ENCODE data around the gene RBM12.

RBM12 gene

GRCh38 chr20:35640724-35641123 lies 24.0 kb downstream of the RBM12 start:
- Histone ChIP-seq H3K36me3 (ENCODE audit: insufficient read depth) (no peaks in the 10 kb centered on the region), H3K4me3 (IDR thresholded peaks at IDR 0.05; ENCODE audit: insufficient read depth, low read depth, low read length) (no peak overlapping the region), H2AFZ (ENCODE audit: low read depth) (no peak overlapping the region), H3K27ac (no peak overlapping the region), H3K9ac (no peak overlapping the region), H3K4me1 (ENCODE audit: low read depth, poor library complexity, severe bottlenecking) (no peaks in the 10 kb centered on the region), H3K27me3 (ENCODE audit: insufficient read depth, low read depth) (no peaks in the 10 kb centered on the region), H3K4me2 (no peak overlapping the region), H3K79me2 (ENCODE audit: insufficient read depth, low read depth) (peaks cover 35% of the 10 kb centered on the region; the same call in 1 of the 2 replicates), H4K20me1 (ENCODE audit: insufficient read depth) (no peaks in the 10 kb centered on the region)
- TF ChIP-seq CTCF (conservative IDR thresholded peaks at IDR 0.05; ENCODE audit: low read depth, low read length), result no peak

- H3K4me1 ChIP-seq (ENCODE audit: low read depth, poor library complexity, severe bottlenecking), result no peaks in the 10 kb centered on the region
- TF ChIP-seq CTCF (conservative IDR thresholded peaks at IDR 0.05; ENCODE audit: low read depth, low read length), result no peak
- H3K79me2 ChIP-seq (ENCODE audit: insufficient read depth, low read depth), result peaks cover 25% of the 10 kb centered on the region; the same call in 1 of the 2 replicates
- H3K27me3 ChIP-seq (ENCODE audit: insufficient read depth, low read depth), result no peaks in the 10 kb centered on the region
- H3K36me3 ChIP-seq (ENCODE audit: insufficient read depth), result no peaks in the 10 kb centered on the region
- H3K9ac ChIP-seq, result no peak overlapping the region
- no peaks in the 10 kb centered on the region for H4K20me1 ChIP-seq (ENCODE audit: insufficient read depth)
- H3K4me3 ChIP-seq (IDR thresholded peaks at IDR 0.05; ENCODE audit: insufficient read depth, low read depth, low read length), result no peak overlapping the region
- no peak overlapping the region for H3K4me2 ChIP-seq
- H2AFZ ChIP-seq (ENCODE audit: low read depth), result no peak overlapping the region
- H3K27ac ChIP-seq, result no peak overlapping the region
Measured at GRCh38 chr20:35638751-35639150, 25.9 kb downstream of the RBM12 start.

GRCh38 chr20:35637276-35637675 lies 27.4 kb downstream of the RBM12 start:
- Histone ChIP-seq H3K4me3 (IDR thresholded peaks at IDR 0.05; ENCODE audit: insufficient read depth, low read depth, low read length) (no peak overlapping the region), H3K36me3 (ENCODE audit: insufficient read depth) (no peaks in the 10 kb centered on the region), H3K27me3 (ENCODE audit: insufficient read depth, low read depth) (no peaks in the 10 kb centered on the region), H3K9ac (no peak overlapping the region), H3K4me2 (no peak overlapping the region), H3K4me1 (ENCODE audit: low read depth, poor library complexity, severe bottlenecking) (no peaks in the 10 kb centered on the region), H2AFZ (ENCODE audit: low read depth) (no peak overlapping the region), H3K79me2 (ENCODE audit: insufficient read depth, low read depth) (peaks cover 14% of the 10 kb centered on the region; the same call in 1 of the 2 replicates), H4K20me1 (ENCODE audit: insufficient read depth) (no peaks in the 10 kb centered on the region), H3K27ac (no peak overlapping the region)
- TF ChIP-seq CTCF (conservative IDR thresholded peaks at IDR 0.05; ENCODE audit: low read depth, low read length), result no peak

- no peak overlapping the region for H2AFZ ChIP-seq (ENCODE audit: low read depth)
- H3K27ac ChIP-seq, result no peak overlapping the region
- H3K4me1 ChIP-seq (ENCODE audit: low read depth, poor library complexity, severe bottlenecking), result no peaks in the 10 kb centered on the region
- H3K4me2 ChIP-seq, result no peak overlapping the region
- TF ChIP-seq CTCF (conservative IDR thresholded peaks at IDR 0.05; ENCODE audit: low read depth, low read length), result no peak
- no peaks in the 10 kb centered on the region for H3K36me3 ChIP-seq (ENCODE audit: insufficient read depth)
- H3K4me3 ChIP-seq (IDR thresholded peaks at IDR 0.05; ENCODE audit: insufficient read depth, low read depth, low read length), result no peak overlapping the region
- no peaks in the 10 kb centered on the region for H4K20me1 ChIP-seq (ENCODE audit: insufficient read depth)
- H3K9ac ChIP-seq, result no peak overlapping the region
- H3K79me2 ChIP-seq (ENCODE audit: insufficient read depth, low read depth), result peaks cover 14% of the 10 kb centered on the region; the same call in 1 of the 2 replicates
- H3K27me3 ChIP-seq (ENCODE audit: insufficient read depth, low read depth), result no peaks in the 10 kb centered on the region
Measured at GRCh38 chr20:35636095-35636494, 28.6 kb downstream of the RBM12 start.
